Glomerular visceral epithelial cell (primary cell): ENCODE measurements around the gene OR1D5.
"Not testable (repeated sequence)": the region's sequence is repeated elsewhere in the genome, so short reads cannot be mapped to it uniquely, and the experiment has no call there.

Experiments used
- DNase-seq: peaks from one replicate; pipeline ENCODE4 v3.0.0-alpha.2; 2016; ENCODE audit errors: extremely low spot score

The OR1D5 gene, protein sequence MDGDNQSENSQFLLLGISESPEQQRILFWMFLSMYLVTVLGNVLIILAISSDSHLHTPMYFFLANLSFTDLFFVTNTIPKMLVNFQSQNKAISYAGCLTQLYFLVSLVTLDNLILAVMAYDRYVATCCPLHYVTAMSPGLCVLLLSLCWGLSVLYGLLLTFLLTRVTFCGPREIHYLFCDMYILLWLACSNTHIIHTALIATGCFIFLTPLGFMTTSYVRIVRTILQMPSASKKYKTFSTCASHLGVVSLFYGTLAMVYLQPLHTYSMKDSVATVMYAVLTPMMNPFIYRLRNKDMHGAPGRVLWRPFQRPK

GRCh38 chr17:3063507-3063906 is at the start of gene OR1D5:
Gene OR1D5 (minus strand): TSS chr17:3063607. CDS start chr17:3063607, 0 bp downstream.
- DNase-seq = not testable (repeated sequence)

DNA sequence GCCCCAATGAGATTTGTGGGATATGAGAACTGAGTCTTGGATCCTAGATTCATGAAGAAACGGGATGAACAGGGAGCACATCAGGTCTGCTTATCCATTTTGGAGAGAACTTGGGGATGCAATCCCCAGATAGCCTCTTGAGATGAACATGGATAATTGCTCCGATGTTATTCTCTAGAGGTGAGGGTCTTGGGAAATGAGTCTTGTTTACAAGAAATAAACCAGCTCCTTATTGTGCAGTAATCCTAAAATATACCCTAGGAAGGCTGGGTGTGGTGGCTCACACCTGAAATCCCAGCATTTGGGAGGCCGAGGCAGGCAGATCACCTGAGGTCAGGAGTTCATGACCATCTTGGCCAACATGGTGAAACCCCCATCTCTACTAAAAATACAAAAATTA is 40.9 kb upstream of the OR1D5 start, which contains the start of gene OR1D2:
TSS of gene OR1D2 (minus strand) at position 101 of the 400 bp plus-strand sequence. CDS start 11,426 bp downstream, outside the sequence.
- DNase-seq = no peak

DNA sequence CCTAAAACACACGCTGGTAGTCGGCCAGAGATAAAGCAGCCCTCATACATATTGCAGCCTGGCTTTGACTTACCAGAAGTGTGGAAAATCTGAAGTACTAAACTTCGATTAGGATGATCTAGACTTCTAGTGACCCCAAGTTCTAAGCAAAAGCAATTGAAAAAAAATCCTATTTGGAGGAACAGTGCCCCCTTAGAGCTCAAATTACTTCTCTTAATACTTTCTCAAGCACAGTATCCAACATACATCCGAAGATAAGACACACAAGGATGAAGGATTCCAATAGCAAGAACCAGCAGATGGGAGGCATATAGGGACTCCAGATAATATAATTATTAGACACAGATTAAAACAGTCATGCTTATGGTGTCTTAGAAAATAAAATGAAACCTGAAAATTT is 10.4 kb upstream of the OR1D5 start:
- DNase-seq = not testable (repeated sequence)

- DNase-seq = not testable (repeated sequence)
Measured at GRCh38 chr17:3065192-3065591, 1.8 kb upstream of the OR1D5 start.

DNA sequence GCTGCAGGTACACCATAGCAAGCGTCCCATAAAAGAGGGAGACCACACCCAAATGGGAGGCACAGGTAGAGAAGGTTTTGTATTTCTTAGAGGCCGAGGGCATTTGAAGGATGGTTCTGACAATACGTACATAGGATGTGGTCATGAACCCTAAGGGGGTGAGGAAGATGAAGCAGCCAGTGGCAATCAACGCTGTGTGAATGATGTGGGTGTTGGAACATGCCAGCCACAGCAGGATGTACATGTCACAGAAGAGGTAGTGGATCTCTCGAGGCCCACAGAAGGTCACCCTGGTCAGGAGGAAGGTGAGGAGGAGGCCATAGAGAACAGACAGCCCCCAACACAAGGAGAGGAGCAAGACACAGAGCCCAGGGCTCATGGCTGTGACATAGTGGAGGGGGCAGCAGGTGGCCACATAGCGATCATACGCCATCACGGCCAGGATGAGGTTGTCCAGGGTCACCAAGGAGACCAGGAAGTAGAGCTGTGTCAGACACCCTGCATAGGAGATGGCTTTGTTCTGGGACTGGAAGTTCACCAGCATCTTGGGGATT is 506 bp downstream of the OR1D5 start:
- DNase-seq = not testable (repeated sequence)

GRCh38 chr17:3054868-3055267 is 8.5 kb downstream of the OR1D5 start:
- not testable (repeated sequence) for DNase-seq

- DNase-seq = no peak
Measured at GRCh38 chr17:3049705-3050295, 13.6 kb downstream of the OR1D5 start.

DNA sequence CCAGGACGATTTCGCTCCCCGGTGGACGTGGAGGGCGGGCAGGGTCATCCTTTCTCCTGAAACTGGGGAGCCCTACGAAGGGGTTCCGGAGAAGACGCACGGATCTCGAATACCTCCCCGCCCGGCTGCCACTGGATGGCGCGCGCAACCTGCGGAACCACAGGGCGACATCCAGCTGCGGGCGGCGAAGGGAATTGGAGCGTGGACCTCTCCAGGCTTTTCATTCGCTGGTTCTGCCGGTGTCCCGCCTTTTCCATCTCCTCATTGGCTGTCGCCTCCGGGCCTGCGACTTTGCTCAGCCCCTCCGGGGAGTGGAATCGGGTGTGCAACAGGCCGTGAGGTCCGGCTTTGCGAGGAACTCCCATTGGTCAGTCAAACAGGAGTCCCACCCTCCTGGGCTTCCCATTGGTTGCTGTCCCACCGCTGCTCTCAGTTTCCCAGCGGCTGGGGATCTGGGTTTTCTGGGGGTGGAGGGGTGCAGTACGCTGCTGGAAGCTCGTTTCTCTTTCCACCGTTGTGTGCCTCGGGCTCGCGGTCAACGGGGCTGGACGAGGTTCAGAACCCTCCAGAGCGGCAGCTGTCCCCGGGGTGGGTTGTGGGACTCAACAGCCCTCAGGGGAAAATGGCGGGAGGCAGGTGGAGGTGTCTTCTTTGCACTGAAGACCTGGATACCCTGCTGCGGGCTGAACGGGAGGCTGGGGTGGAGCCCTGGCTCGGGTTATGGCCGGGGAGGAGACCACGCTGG is 14.5 kb downstream of the OR1D5 start:
- peak; percentile 88 for DNase-seq

GRCh38 chr17:3046753-3047152 is 16.7 kb downstream of the OR1D5 start:
- DNase-seq = no peak

GRCh38 chr17:3043737-3044365 is 19.6 kb downstream of the OR1D5 start:
- DNase-seq = no peak

- no peak for DNase-seq
Measured at GRCh38 chr17:3040882-3041281, 22.5 kb downstream of the OR1D5 start.

DNA sequence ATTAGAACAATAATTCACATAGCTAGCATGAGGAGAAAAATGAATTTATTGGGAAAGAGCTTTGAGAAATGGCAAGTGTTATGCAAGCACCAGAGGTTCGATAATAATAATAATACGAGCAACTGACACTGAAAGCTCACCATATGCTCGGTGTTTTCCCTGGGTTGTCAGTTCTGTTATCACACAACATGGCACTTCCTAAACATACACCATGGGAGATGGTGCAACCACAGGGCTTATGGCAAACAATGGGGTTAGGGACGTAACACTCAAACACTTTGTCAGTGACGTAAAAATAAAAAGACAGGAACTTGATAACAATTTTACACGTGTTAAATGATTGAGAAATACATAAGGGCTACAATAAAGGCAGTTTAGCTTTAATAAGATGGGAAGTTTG is 23.7 kb downstream of the OR1D5 start:
- DNase-seq = no peak

- peak; percentile 23 for DNase-seq
Measured at GRCh38 chr17:3038941-3039340, 24.5 kb downstream of the OR1D5 start.

DNA sequence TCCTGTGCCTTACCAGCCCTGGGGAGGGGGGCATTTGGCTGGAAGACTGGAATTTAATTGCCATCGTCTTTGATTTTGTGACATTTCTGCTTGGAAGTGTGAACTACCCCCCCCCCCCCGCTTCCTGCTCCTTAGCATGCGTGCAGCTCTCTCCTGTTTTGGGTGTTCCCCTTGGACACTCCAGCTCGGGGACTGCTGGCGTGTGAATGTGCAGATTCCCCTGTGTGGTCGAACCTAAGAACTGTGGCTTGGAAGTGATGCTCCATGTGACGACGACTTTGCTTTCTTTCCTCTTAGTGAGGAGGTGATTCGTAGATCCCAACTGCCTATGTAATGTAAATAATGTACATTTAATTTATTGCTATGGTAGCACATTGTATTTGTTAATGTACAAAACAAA is 26.1 kb downstream of the OR1D5 start:
- DNase-seq = no peak

DNA sequence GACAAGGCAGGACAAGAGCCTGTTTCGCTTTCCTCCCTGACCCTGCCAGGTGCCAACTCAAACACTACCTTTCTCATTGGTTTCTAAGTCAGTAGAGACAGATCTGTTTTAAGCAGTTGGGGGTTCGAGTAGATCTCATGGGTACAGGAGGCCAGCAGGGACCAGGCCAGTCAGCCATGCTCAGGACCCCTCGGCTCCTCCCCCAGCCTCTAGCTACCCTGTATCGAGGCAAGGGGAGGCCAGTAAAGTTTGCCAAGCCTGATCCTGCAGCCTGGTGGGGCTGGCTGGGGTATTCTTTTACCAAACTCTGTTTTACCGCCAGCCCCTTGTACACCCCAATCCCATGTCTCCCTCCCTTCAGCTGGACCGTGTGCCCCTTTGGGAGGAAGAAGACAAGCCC is 26.6 kb downstream of the OR1D5 start:
- DNase-seq = no peak

- no peak for DNase-seq
Measured at GRCh38 chr17:3035968-3036280, 27.5 kb downstream of the OR1D5 start.

DNA sequence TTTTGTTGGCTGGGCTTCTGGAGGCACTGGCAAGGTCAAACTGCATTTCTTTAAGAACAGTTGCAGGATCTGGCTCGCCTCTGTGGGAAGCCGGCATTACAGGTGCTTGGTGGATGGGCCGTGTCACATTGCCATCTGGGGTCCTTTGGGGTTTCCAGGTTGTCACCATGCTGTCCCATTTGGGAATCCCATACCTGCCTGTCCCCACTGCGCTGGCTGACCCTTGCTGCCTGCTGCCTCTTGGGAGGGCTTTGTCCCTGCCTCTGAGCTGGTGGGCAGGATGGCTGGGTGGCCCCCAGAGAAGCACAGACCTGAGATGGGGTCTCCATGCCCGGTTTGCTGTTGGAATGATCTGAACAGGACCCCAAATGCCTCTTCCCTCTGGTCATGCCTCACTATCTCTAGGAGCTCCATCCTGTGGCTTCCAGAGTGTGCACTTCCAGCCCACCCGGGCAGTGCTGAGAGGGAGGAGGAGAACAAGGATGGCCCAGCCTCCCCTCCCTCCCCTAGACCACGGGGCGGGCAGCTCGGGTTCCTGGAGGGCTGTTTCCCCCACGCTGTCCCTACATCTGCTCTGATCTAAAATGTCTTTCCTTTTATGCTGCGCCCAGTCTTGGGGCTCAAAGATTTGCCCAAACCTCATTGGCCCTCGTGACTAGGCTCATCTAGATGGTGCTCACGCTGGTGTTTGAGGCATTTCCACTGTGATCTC is 28.0 kb downstream of the OR1D5 start:
- DNase-seq = no peak

DNA sequence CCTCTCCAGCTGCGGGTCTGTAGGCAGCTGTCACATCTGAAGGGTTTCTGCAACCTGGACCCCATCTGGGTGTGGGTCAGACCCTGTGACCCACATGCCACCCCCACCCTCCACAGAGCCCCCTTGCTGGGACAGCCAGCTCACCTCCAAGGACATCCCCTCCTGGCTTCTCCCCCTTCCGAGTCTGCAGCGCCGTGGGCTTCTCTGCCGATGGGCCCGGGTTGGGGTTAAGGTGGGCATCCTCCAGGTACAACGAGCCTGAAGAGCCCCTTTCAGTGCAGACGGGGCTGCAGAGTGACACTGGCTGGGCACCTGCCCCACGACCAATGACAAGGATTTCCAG is 28.9 kb downstream of the OR1D5 start:
- no peak for DNase-seq

DNA sequence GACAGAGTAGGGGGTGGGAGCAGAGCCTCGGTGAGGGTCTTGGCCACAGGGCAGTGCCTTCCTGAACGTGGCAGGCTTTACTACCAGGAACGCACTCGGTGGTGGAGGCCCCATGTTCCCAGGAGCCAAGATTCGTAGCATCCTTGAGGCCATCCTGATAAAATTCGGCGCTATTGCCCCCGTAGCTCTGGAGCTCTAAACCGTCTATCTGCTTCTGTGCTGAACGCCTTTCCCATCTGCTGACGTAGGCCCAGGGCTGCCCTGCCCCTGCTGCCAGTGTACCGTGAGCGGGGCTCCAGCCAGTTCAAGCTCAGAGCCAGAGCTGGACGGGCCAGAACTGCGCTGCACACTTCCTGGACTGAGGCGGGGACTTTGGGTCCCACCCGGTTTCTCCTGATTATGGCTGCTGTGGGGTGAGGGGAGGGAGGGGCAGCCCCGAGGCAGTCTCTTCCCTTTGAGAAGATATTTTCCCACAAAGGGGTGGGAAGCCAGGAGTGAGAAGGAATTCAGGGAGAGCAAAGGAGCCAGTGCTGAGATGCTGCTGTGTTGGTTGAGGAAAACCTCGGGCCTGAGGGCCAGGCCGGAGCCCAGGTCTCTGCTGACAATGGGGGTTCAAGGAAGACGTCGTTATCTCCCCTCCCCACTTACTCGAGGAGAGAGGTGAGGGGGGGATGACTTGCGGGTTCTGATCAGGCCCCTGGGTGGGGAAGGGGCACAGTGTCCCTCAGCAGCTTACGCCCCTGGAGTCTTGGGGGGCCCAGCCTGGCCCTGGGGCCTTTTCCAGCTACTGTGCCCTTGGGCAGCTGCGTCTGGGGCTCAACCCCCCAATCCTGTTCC is 29.4 kb downstream of the OR1D5 start:
- no peak for DNase-seq

DNA sequence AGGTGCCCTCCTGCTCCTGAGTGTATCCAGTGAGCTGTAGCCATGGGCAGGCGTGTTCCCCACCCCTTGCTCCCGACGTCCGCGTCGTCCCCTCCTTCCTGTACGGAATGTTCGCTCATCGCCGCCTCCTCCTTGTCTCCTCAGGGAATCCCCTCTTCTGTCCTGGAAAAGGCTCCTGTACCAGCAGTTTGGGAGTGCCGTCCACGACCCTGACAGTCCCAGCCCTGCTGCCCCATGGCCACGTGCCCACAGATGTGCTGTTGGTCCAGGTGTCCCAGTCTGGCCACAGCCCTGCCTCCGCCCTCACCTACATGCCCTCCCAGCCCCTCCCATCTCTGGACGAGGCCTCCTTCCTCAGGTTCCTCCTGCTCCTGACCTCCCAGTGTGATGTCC is 30.2 kb downstream of the OR1D5 start:
- no peak for DNase-seq
